ENCODE measurements around the gene C17orf67.
A peak's percentile ranks its signal among the peaks of the same experiment; 100 is the strongest.

Gene C17orf67

GRCh38 chr17:56812901-56813388, 20.8 kb downstream of the C17orf67 start:
- DNase-seq (ENCODE audit: low read depth): no peak
- TF ChIP-seq CTCF (IDR thresholded peaks at IDR 0.05; ENCODE audit: low read depth, low read length): no peak
- TF ChIP-seq POLR2A (IDR thresholded peaks at IDR 0.05; ENCODE audit: extremely low read depth, insufficient read length): no peak
- H3K4me3 ChIP-seq (ENCODE audit: low read depth, low read length): no peak overlapping the region

GRCh38 chr17:56810891-56811775, 22.6 kb downstream of the C17orf67 start:
- DNase-seq (ENCODE audit: low read depth): peak; percentile 63
- TF ChIP-seq CTCF (IDR thresholded peaks at IDR 0.05; ENCODE audit: low read depth, low read length) (no peak), POLR2A (IDR thresholded peaks at IDR 0.05; ENCODE audit: extremely low read depth, insufficient read length) (no peak), MAX (IDR thresholded peaks at IDR 0.05; ENCODE audit: low read depth, low read length) (no peak), MYC (IDR thresholded peaks at IDR 0.05; ENCODE audit: low read depth, low read length) (no peak)
- H3K4me3 ChIP-seq (ENCODE audit: low read depth, low read length): no peak overlapping the region

- TF ChIP-seq MAX (IDR thresholded peaks at IDR 0.05; ENCODE audit: low read depth, low read length): no peak
- no peak for TF ChIP-seq CTCF (IDR thresholded peaks at IDR 0.05; ENCODE audit: low read depth, low read length)
- TF ChIP-seq MYC (IDR thresholded peaks at IDR 0.05; ENCODE audit: low read depth, low read length): no peak
- no peak for TF ChIP-seq POLR2A (IDR thresholded peaks at IDR 0.05; ENCODE audit: extremely low read depth, insufficient read length)
- DNase-seq (ENCODE audit: low read depth): no peak
- H3K4me3 ChIP-seq (ENCODE audit: low read depth, low read length): no peak overlapping the region
These were observed 23.4 kb downstream of the C17orf67 start for GRCh38 chr17:56810343-56810742.

- DNase-seq (ENCODE audit: low read depth): no peak
- no peak for TF ChIP-seq POLR2A (IDR thresholded peaks at IDR 0.05; ENCODE audit: extremely low read depth, insufficient read length)
- H3K4me3 ChIP-seq (ENCODE audit: low read depth, low read length): no peak overlapping the region
These were observed 23.9 kb downstream of the C17orf67 start for GRCh38 chr17:56809820-56810179.

GRCh38 chr17:56809106-56809819, 24.5 kb downstream of the C17orf67 start:
- no peak for DNase-seq (ENCODE audit: low read depth)
- no peak for TF ChIP-seq MYC (IDR thresholded peaks at IDR 0.05; ENCODE audit: low read depth, low read length)
- no peak for TF ChIP-seq MAX (IDR thresholded peaks at IDR 0.05; ENCODE audit: low read depth, low read length)
- no peak for TF ChIP-seq POLR2A (IDR thresholded peaks at IDR 0.05; ENCODE audit: extremely low read depth, insufficient read length)
- TF ChIP-seq CTCF (IDR thresholded peaks at IDR 0.05; ENCODE audit: low read depth, low read length): no peak
- H3K4me3 ChIP-seq (ENCODE audit: low read depth, low read length): no peak overlapping the region

GRCh38 chr17:56808503-56808902, 25.2 kb downstream of the C17orf67 start:
- TF ChIP-seq MYC (IDR thresholded peaks at IDR 0.05; ENCODE audit: low read depth, low read length) (no peak), MAX (IDR thresholded peaks at IDR 0.05; ENCODE audit: low read depth, low read length) (no peak), CTCF (IDR thresholded peaks at IDR 0.05; ENCODE audit: low read depth, low read length) (no peak)
- DNase-seq (ENCODE audit: low read depth): no peak

More at GRCh38 chr17:56808503-56808902, 25.2 kb downstream of the C17orf67 start:
- H3K4me3 ChIP-seq (ENCODE audit: low read depth, low read length): no peak overlapping the region

Data from NB4 (cell line).